Stomach (tissue), 9 donors: Measurements from ENCODE around the gene RELN. TPM values are rescaled to one million over a fixed set of nuclear protein-coding genes. Genes with fewer than 3 reads are reported as not detected.

ENCODE experiments used
- DNase-seq, 2 donors: peaks; one replicate each; pipeline versions ENCODE4 v3.0.0 to v3.0.0-alpha.2; 2013 to 2019
- H3K27ac ChIP-seq, 5 donors: fragments of 200-600 bp in 4 of 5; sonication (generic) in 4 of 5; one replicate each; pipeline ENCODE4 v1.5.1; 2013 to 2019; ENCODE audit warnings: mild to moderate bottlenecking in 1 of 5, moderate library complexity in 1 of 5
- H3K27me3 ChIP-seq, 3 donors: fragments of 200-600 bp; sonication (generic); one replicate each; pipeline ENCODE4 v1.5.1; 2017 to 2019; ENCODE audit warnings: mixed run types in 1 of 3
- H3K36me3 ChIP-seq, 4 donors: fragments of 200-600 bp; sonication (generic); 1 replicate in 3 of 4; 2 replicates in 1 of 4; pipeline ENCODE4 v1.5.1; 2016 to 2019
- H3K4me1 ChIP-seq, 4 donors: fragments of 200-600 bp; sonication (generic); one replicate each; pipeline ENCODE4 v1.5.1; 2016 to 2019
- H3K4me3 ChIP-seq, 4 donors: fragments of 200-600 bp; sonication (generic) in 3 of 4; one replicate each; pipeline ENCODE4 v1.5.1; 2016 to 2019; ENCODE audit warnings: mild to moderate bottlenecking in 1 of 4
- H3K9me3 ChIP-seq, 4 donors: fragments of 200-600 bp; sonication (generic); one replicate each; pipeline ENCODE4 v1.5.1; 2016 to 2019
- EP300 ChIP-seq: sonication (generic); formaldehyde crosslinking; IDR thresholded peaks from one replicate; pipeline ENCODE4 v1.6.1; 2017; ENCODE audit warnings: antibody characterized with exemption
- POLR2A ChIP-seq, 4 donors: fragments of 450-650 bp; IDR thresholded peaks; one replicate each; pipeline ENCODE4 v1.6.1; 2016; ENCODE audit warnings: antibody characterized with exemption in 4 of 4, control low read depth in 2 of 4, mild to moderate bottlenecking in 1 of 4, moderate library complexity in 1 of 4
- POLR2AphosphoS5 ChIP-seq, 3 donors: sonication (generic); formaldehyde crosslinking; IDR thresholded peaks; one replicate each; pipeline ENCODE4 v1.6.1; 2016; ENCODE audit warnings: antibody characterized with exemption in 3 of 3
- WGBS, 5 donors: extraction: QIAGEN DNeasy Blood & Tissue Kit in 3 of 5; methylation state at CpG; one replicate each; pipeline versions ENCODE4 v1.1.5 to v1.1.7; 2013 to 2018; 5-methylcytosine and 5-hydroxymethylcytosine counted together
- intact Hi-C: fragments of 100-400 bp; cut with DNase I; formaldehyde crosslinking; loops from one replicate; pipeline ENCODE4 v1.15.1; 2023; ENCODE audit warnings: low total_unique reads
- polyA plus RNA-seq, 3 donors: library from polyadenylated mRNA; stranded (reverse); fragments of 200-250 nt; gene quantifications; one replicate each; pipeline ENCODE4 v1.2.3, GENCODE V29; 2013
- total RNA-seq, 5 donors: library from RNA; depleted of rRNA; stranded (reverse); fragments of >200 nt; gene quantifications; one replicate each; pipeline versions ENCODE4 v1.1.0 to v1.2.3, GENCODE V29; 2014 to 2016
- TF ChIP-seq, protein P1 (sequence below), 7 experiments: fragments of 450-650 bp in 4 of 7; fragments of 200-600 bp in 3 of 7; sonication (generic) in 3 of 7; IDR thresholded peaks; one replicate each; pipeline ENCODE4 v1.5.1; 2016 to 2019; ENCODE audit warnings: antibody characterized with exemption in 7 of 7, control low read depth in 2 of 7, mild to moderate bottlenecking in 1 of 7
- donor health status: healthy with polysubstance abuse.
- donor health status: Bipolar disorder and iron deficiency.
- donor health status: healthy.

Gene RELN
- total and polyA plus RNA-seq, 8 donors, result 0.19 to 14.3 (median 2.2) TPM

DNA sequence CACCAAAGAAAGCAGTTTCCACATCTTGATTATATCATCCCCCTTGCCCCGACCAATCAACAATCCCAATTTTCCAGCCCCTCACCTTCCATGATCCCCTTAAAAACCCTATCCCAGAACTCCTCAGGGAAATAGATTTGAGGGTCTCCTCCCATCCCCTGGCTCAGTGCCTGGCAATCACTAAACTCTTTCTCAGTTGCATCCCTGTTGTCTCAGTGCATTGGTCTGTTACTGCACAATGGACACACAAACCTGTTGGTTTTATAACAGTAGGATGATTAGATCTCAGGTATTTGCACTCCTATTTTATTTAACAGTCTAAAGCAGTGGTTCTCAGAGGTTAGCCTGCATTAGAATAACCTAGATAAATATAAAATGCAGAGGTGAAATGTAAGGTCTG, 45.2 kb upstream of the RELN start:
- Histone ChIP-seq H3K27ac (no peak overlapping the region), H3K9me3 (peaks cover 0 to 15% (median 7%) of the 10 kb centered on the region in 4 donors), H3K4me3 (no peak overlapping the region), H3K4me1 (no peaks in the 10 kb centered on the region), H3K27me3 (no peaks in the 10 kb centered on the region), H3K36me3 (no peaks in the 10 kb centered on the region)
- no peak for DNase-seq
- intact Hi-C loops, result no loop called here
- 77 to 100% (median 90%) methylated on average over 1 of the region's 1 CpG for WGBS, 5 donors
- TF ChIP-seq POLR2AphosphoS5 (IDR thresholded peaks at IDR 0.05), result no peak

- no peaks in the 10 kb centered on the region for H3K36me3 ChIP-seq
- no peak overlapping the region for H3K4me3 ChIP-seq
- H3K9me3 ChIP-seq, result peaks cover 0 to 15% (median 7%) of the 10 kb centered on the region in 4 donors
- no peaks in the 10 kb centered on the region for H3K27me3 ChIP-seq
- no peaks in the 10 kb centered on the region for H3K4me1 ChIP-seq
- DNase-seq, result no peak
- H3K27ac ChIP-seq, result no peak overlapping the region
- intact Hi-C loops, result no loop called here
- no peak for TF ChIP-seq POLR2AphosphoS5 (IDR thresholded peaks at IDR 0.05)
- no peak for TF ChIP-seq EP300
- TF ChIP-seq, protein P1, sequence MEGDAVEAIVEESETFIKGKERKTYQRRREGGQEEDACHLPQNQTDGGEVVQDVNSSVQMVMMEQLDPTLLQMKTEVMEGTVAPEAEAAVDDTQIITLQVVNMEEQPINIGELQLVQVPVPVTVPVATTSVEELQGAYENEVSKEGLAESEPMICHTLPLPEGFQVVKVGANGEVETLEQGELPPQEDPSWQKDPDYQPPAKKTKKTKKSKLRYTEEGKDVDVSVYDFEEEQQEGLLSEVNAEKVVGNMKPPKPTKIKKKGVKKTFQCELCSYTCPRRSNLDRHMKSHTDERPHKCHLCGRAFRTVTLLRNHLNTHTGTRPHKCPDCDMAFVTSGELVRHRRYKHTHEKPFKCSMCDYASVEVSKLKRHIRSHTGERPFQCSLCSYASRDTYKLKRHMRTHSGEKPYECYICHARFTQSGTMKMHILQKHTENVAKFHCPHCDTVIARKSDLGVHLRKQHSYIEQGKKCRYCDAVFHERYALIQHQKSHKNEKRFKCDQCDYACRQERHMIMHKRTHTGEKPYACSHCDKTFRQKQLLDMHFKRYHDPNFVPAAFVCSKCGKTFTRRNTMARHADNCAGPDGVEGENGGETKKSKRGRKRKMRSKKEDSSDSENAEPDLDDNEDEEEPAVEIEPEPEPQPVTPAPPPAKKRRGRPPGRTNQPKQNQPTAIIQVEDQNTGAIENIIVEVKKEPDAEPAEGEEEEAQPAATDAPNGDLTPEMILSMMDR (IDR thresholded peaks at IDR 0.05), result no peak
- no peak for TF ChIP-seq POLR2A (IDR thresholded peaks at IDR 0.05)
- WGBS, 5 donors, result 60 to 90% (median 83%) methylated on average over 1 of the region's 1 CpG
Observed at GRCh38 chr7:104033837-104034236, 44.4 kb upstream of the RELN start.

- no peak overlapping the region for H3K27ac ChIP-seq
- no peaks in the 10 kb centered on the region for H3K36me3 ChIP-seq
- no peak overlapping the region for H3K4me3 ChIP-seq
- H3K27me3 ChIP-seq, result no peaks in the 10 kb centered on the region
- TF ChIP-seq, protein P1 (IDR thresholded peaks at IDR 0.05), result no peak
- TF ChIP-seq POLR2A (IDR thresholded peaks at IDR 0.05), result no peak
- TF ChIP-seq EP300, result no peak
- TF ChIP-seq POLR2AphosphoS5 (IDR thresholded peaks at IDR 0.05), result no peak
- intact Hi-C loops, result no loop called here
- no peak for DNase-seq
- no peaks in the 10 kb centered on the region for H3K4me1 ChIP-seq
- H3K9me3 ChIP-seq, result peaks cover 0 to 15% (median 7%) of the 10 kb centered on the region in 4 donors
- WGBS, 5 donors, result 59 to 78% (median 63%) methylated on average over 5 of the region's 5 CpGs
Observed at GRCh38 chr7:104032486-104032885, 43.0 kb upstream of the RELN start.

DNA sequence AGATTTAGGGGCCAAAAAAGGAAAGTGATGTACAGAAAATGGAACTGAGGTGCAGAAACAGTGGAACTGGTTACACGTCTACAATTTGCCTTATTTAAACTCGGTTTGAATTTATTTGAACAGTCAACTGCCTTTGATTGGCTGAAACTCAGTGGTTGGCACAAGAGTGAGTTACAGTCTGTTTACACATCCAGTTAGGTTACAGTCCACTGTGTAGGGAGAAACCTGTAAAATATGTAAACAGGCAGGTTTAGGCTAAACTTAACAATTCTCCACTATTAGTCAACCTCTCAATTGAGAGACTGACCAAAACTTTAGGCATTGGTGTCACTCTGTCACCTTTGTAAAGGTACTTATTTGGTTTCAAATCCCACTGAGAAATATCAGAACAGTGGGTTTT, 40.3 kb upstream of the RELN start:
- intact Hi-C loops, result no loop called here
- 30 to 59% (median 56%) methylated on average over 2 of the region's 2 CpGs for WGBS, 5 donors
- H3K9me3 ChIP-seq, result peaks cover 0 to 8% (median 4%) of the 10 kb centered on the region in 4 donors
- H3K4me1 ChIP-seq, result no peaks in the 10 kb centered on the region
- no peaks in the 10 kb centered on the region for H3K36me3 ChIP-seq
- H3K27ac ChIP-seq, result no peak overlapping the region
- no peaks in the 10 kb centered on the region for H3K27me3 ChIP-seq
- no peak for DNase-seq
- no peak overlapping the region for H3K4me3 ChIP-seq
- TF ChIP-seq POLR2A (IDR thresholded peaks at IDR 0.05), result no peak
- no peak for TF ChIP-seq EP300
- TF ChIP-seq, protein P1 (IDR thresholded peaks at IDR 0.05), result no peak
- no peak for TF ChIP-seq POLR2AphosphoS5 (IDR thresholded peaks at IDR 0.05)

DNA sequence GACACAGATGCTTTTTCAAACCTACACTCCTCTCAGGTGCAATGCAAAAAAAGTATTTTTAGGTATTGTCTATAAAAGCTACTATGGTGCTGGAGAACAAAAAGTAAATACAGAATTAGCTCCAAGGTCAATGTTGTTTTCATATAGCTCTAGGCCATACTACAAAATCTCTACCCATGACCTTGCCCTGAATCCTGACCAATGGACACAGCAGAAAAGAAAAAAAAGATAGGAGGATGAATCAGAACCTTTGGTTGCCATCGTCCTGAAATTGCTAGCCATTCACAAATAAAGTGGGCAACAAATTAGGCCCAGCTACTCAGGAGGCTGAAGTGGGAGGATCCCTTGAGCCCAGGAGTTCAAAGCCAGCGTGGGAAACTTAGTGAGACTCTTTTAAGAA, 35.2 kb upstream of the RELN start:
- TF ChIP-seq, protein P1 (IDR thresholded peaks at IDR 0.05), result no peak
- TF ChIP-seq POLR2A (IDR thresholded peaks at IDR 0.05), result no peak
- TF ChIP-seq POLR2AphosphoS5 (IDR thresholded peaks at IDR 0.05), result no peak
- TF ChIP-seq EP300, result no peak
- intact Hi-C loops, result no loop called here
- peaks cover 0 to 8% (median 0%) of the 10 kb centered on the region in 3 donors for H3K27me3 ChIP-seq
- H3K9me3 ChIP-seq, result peaks cover 0 to 10% (median 6%) of the 10 kb centered on the region in 4 donors
- H3K36me3 ChIP-seq, result no peaks in the 10 kb centered on the region
- no peak overlapping the region for H3K27ac ChIP-seq
- 56 to 77% (median 69%) methylated on average over 2 of the region's 2 CpGs for WGBS, 5 donors
- no peak for DNase-seq
- no peaks in the 10 kb centered on the region for H3K4me1 ChIP-seq
- no peak overlapping the region for H3K4me3 ChIP-seq
